ENCODE data around the gene IGLL5.

IGLL5 gene

DNA sequence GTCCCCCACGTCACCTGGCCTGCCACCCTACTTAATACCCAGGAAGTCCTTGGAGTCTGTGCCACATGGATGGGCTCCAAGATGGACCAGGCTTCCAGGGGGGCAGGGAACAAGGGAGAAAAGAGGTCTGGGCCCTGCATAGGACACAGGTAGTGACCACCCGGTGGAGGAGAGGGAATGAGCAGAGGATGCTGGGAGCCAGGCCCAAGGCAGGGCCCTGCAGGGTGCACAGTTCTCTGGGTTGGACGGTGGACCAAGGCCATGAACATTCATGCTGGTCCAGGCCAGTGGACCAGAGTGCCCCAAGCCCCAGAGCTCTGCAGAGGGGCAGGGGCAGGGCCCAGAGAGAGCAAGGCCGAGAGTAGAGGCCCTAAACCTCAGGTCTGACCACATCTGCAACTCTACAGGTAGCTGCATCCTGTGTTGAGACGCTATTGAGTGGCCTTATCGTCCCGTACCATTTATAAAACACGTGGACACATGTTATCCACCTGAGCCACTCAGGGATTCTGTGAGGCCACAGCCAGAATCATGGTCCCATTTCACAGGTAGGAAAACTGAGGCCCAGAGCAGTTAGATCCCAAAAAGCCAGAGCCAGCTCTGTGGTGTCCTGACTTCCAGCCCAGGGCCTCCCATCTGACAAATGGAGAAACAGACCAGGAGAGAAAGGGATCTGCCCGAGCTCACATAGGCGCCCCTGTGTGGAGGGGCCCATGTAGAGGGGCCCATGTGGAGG lies 46.4 kb downstream of the IGLL5 start:
- H3K4me3 ChIP-seq (ENCODE audit: low read depth, low read length): no peak overlapping the region
- POLR2A ChIA-PET: no interaction called here
- CTCF ChIA-PET: interaction anchor here (0.6 to 6.9 kb wide), 4 partner anchors 8 to 84 kb away, joined by 3 to 40 read pairs (median 4); no protein-coding TSS in a partner anchor
- DNase-seq (ENCODE audit: low read depth, low spot score): no peak
- TF ChIP-seq, protein P1, sequence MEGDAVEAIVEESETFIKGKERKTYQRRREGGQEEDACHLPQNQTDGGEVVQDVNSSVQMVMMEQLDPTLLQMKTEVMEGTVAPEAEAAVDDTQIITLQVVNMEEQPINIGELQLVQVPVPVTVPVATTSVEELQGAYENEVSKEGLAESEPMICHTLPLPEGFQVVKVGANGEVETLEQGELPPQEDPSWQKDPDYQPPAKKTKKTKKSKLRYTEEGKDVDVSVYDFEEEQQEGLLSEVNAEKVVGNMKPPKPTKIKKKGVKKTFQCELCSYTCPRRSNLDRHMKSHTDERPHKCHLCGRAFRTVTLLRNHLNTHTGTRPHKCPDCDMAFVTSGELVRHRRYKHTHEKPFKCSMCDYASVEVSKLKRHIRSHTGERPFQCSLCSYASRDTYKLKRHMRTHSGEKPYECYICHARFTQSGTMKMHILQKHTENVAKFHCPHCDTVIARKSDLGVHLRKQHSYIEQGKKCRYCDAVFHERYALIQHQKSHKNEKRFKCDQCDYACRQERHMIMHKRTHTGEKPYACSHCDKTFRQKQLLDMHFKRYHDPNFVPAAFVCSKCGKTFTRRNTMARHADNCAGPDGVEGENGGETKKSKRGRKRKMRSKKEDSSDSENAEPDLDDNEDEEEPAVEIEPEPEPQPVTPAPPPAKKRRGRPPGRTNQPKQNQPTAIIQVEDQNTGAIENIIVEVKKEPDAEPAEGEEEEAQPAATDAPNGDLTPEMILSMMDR (IDR thresholded peaks at IDR 0.05; ENCODE audit: insufficient read depth, low read length, missing control alignments): no peak

DNA sequence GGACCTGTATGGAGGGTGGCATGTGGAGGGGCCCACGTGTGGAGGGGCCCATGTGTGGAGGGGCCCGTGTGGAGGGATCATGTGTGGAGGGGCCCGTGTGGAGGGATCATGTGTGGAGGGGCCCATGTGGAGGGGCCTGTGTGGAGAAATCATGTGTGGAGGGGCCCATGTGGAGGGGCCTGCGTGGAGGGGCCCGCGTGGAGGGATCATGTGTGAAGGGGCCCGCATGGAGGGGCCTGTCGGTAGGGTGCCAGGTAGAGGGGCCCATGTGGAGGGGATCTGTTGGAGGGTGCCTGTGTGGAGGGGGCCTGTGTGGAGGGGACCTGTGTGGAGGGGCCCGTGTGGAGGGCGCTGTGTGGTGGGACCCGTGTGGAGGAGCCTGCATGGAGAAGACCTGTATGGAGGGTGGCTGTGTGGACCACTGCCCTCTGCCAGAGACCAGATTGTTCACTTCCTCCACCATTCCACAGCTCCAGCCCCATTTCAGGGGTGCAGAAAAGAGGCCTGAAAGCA lies 47.0 kb downstream of the IGLL5 start:
- DNase-seq (ENCODE audit: low read depth, low spot score): no peak
- ChIA-PET CTCF (interaction anchor here (1.0 to 6.9 kb wide), 2 partner anchors 8 to 84 kb away, joined by 3 to 40 read pairs; no protein-coding TSS in a partner anchor), POLR2A (no interaction called here)
- TF ChIP-seq, protein P1 (IDR thresholded peaks at IDR 0.05; ENCODE audit: insufficient read depth, low read length, missing control alignments): no peak
- H3K4me3 ChIP-seq (ENCODE audit: low read depth, low read length): no peak overlapping the region

DNA sequence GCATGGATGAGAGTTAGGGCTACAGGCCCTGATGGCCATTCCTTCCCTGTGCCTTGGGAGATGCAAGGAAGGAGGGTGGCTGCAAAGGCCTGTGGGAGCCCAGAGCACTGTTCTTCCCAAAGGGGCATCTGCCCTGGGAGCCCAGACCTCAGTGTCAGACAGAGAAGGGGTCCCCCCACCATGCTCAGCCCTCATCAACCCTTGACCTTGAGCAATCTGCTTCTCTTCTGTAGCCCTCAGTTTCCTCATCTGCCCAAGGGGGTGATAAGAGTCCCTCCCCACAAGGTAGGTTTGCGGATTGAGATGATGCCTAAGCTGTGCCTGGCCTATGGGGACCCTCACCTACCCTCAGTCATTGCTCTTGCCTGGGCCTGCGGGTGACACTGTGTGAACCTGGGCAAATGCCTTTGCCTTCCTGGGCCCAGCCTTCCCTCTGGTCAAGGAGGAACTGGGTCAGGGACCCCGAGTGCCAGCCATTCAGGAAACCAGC lies 47.5 kb downstream of the IGLL5 start:
- CTCF ChIA-PET: interaction anchor here (1.0 to 1.1 kb wide), 2 partner anchors 25 to 85 kb away, joined by 3 read pairs; no protein-coding TSS in a partner anchor
- no peak overlapping the region for H3K4me3 ChIP-seq (ENCODE audit: low read depth, low read length)
- TF ChIP-seq, protein P1 (IDR thresholded peaks at IDR 0.05; ENCODE audit: insufficient read depth, low read length, missing control alignments): no peak
- no peak for DNase-seq (ENCODE audit: low read depth, low spot score)
- POLR2A ChIA-PET: no interaction called here

DNA sequence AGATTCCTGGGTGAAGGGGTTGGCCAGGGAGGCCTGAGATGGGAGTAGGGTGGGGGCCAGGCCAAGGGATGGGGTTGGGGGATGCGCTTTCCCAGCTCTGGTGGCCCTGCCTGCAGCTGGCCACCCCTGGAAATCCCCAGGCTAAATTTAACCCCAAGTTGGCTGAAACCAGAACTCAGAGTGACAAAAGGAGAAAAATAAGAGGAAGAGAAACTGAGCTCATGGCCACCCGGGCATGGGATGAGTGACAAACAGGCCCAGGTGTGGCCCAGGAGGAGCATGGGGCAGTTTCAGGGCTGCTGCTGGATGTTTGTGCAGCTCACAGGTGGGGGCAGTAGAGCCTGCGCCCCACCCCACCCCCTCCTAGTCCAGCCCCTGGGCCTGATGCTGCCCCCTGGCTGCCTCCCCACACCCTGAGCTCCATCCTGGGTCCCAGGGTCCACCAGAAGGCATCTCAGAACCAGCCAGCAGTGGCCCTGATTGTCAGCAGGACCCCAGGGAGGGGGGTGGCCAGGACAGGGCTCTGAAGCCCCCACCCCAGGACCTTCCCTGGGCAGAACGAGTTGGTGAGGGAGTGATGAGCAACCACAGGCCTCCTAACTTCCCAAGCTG lies 48.0 kb downstream of the IGLL5 start:
- no peak overlapping the region for H3K4me3 ChIP-seq (ENCODE audit: low read depth, low read length)
- TF ChIP-seq, protein P1 (IDR thresholded peaks at IDR 0.05; ENCODE audit: insufficient read depth, low read length, missing control alignments): no peak
- ChIA-PET CTCF (interaction anchor here (1.1 kb wide), 1 partner anchor 24 kb away, joined by 3 read pairs; no protein-coding TSS in a partner anchor), POLR2A (no interaction called here)
- no peak for DNase-seq (ENCODE audit: low read depth, low spot score)

DNA sequence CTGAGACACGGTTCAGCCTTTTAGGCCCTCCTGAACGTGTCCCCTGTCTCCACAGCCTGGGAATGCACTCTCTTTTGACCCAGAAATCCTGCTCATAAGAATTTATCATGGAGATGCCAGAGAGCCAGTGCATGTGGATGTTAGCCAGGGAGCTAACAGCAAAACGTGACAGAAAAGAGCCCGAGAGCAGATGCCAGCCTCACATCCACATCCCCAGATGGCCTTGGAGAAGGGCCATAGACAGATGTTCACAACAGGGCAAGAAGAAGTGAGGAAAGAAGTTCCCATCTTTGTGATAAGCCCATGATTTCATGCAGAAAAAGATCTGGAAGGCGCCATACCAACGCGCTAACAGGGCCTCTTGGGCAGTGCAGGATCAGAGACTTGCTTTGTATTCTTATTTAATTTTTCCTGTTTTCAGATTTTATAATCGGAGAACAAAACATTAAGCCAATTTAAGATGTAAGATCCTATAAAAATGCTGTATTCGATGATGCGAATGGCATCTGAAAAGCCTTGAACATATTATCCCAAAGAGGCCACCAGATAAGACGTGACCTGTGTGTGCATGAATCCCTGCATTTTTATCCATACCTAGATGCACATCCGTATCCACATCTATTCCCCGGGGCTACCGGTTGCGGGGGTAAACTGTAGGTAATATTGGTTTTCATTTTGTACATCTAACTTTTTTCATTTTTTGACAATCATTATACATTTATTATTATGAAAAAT lies 48.7 kb downstream of the IGLL5 start:
- DNase-seq (ENCODE audit: low read depth, low spot score): no peak
- POLR2A ChIA-PET: no interaction called here
- TF ChIP-seq, protein P1 (IDR thresholded peaks at IDR 0.05; ENCODE audit: insufficient read depth, low read length, missing control alignments): no peak
- H3K4me3 ChIP-seq (ENCODE audit: low read depth, low read length): no peak overlapping the region
- CTCF ChIA-PET: interaction anchor here (1.1 kb wide), 1 partner anchor 23 kb away, joined by 3 read pairs; no protein-coding TSS in a partner anchor

All from AG04449 (cell line).